ENCODE measurements around the gene DOCK1.

DOCK1 gene

DNA sequence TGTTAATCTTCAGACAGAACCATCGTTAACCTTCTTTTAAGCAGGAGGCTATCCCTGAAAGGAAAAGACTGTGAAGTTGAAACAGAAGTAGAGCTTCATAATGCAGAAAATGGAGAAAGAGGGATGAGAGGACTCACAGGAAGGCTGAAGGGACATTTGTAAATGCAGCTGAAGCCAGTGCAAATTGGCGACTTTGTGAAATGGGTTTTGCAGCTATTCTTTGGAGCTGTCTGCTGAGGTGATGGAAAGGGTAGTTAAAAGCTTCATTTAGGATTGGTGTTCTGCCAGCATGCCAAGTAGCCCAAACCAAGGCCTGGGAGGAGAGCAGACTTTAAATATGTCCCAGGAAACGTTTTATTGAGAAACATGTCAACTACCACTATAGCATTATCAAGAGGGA is 168.4 kb downstream of the DOCK1 start:
- Histone ChIP-seq H3K27me3 (ENCODE audit: insufficient read depth, low read length) (no peaks in the 10 kb centered on the region), H3K36me3 (ENCODE audit: insufficient read depth, low read depth, low read length) (peaks cover 58% of the 10 kb centered on the region), H3K4me1 (ENCODE audit: insufficient read depth, low read length) (no peaks in the 10 kb centered on the region), H3K9me3 (ENCODE audit: insufficient read depth, low read depth, low read length) (no peaks in the 10 kb centered on the region), H3K27ac (ENCODE audit: low read length) (no peak overlapping the region), H3K9ac (ENCODE audit: low read depth, low read length) (no peak overlapping the region), H3K4me3 (ENCODE audit: low read length) (no peak overlapping the region)

DNA sequence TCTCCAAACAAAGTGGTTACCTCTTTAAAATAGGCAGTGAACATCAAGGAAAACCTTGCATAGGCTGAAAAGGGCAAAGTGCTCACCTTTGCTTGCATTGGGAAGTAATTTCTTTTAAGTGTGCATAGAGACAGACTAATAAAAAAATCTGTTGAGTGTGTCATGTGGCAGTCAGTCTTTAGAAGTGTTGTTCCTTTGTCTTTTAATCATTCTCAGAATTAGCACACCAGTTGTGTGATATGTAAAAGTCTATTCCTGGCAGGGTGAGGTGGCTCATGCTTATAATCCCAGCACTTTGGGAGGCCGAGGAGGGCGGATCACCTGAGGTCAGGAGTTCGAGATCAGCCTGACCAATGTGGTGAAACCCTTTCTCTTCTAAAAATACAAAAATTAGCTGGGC is 174.2 kb downstream of the DOCK1 start:
- Histone ChIP-seq H3K4me1 (ENCODE audit: insufficient read depth, low read length) (peaks cover 4% of the 10 kb centered on the region; the same call in 1 of the 2 replicates), H3K9ac (ENCODE audit: low read depth, low read length) (no peak overlapping the region), H3K36me3 (ENCODE audit: insufficient read depth, low read depth, low read length) (peaks cover 26% of the 10 kb centered on the region), H3K4me3 (ENCODE audit: low read length) (no peak overlapping the region), H3K27me3 (ENCODE audit: insufficient read depth, low read length) (no peaks in the 10 kb centered on the region), H3K9me3 (ENCODE audit: insufficient read depth, low read depth, low read length) (no peaks in the 10 kb centered on the region), H3K27ac (ENCODE audit: low read length) (no peak overlapping the region)

DNA sequence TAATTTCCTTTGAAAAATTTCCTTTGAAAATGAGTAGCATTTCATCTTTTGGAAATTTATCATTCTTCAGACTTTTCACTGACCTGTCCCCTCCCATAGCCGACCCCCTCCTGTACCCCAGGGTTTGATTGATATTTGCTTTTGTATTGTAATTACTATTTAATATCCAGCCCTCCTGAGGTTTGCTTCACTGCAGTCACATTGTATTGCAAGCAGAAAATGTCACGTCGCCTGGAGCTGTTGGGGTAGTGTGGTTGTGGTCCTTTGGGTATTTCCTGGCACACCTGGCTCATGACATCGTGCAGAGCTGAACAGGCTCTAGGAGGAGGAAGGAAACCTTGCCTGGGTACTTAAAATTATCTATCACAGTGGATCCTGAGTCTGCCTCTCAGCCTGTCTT is 175.1 kb downstream of the DOCK1 start:
- no peaks in the 10 kb centered on the region for H3K9me3 ChIP-seq (ENCODE audit: insufficient read depth, low read depth, low read length)
- H3K27ac ChIP-seq (ENCODE audit: low read length): no peak overlapping the region
- H3K36me3 ChIP-seq (ENCODE audit: insufficient read depth, low read depth, low read length): peaks cover 24% of the 10 kb centered on the region
- H3K27me3 ChIP-seq (ENCODE audit: insufficient read depth, low read length): no peaks in the 10 kb centered on the region
- H3K4me3 ChIP-seq (ENCODE audit: low read length): no peak overlapping the region
- H3K4me1 ChIP-seq (ENCODE audit: insufficient read depth, low read length): peaks cover 4% of the 10 kb centered on the region; the same call in 1 of the 2 replicates
- no peak overlapping the region for H3K9ac ChIP-seq (ENCODE audit: low read depth, low read length)

DNA sequence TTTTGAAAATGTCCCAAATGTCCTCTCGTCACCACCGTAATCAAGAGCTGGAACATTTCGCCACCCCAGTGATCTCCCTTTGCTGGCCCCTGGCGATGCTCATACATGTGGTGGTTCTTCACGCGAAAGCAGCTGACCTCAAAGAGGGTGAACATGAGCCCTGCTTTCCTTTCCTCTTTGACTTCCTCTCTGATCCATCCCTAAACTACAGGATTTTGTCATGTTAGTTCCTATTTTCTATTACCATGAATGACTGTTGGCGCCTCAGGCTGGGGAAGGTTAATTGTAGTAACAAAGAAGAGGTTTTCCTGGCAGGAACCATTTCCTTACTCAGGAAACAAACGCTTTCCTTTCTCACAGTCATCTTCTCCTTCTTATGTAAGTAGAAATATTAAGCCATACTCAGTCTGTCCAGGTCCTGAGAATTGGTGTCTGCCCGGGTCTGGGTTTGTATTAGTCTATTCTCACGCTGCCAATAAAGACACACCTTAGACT is 176.7 kb downstream of the DOCK1 start:
- Histone ChIP-seq H3K27me3 (ENCODE audit: insufficient read depth, low read length) (no peaks in the 10 kb centered on the region), H3K9ac (ENCODE audit: low read depth, low read length) (no peak overlapping the region), H3K4me1 (ENCODE audit: insufficient read depth, low read length) (peaks cover 4% of the 10 kb centered on the region; the same call in 1 of the 2 replicates), H3K36me3 (ENCODE audit: insufficient read depth, low read depth, low read length) (peaks cover 16% of the 10 kb centered on the region), H3K9me3 (ENCODE audit: insufficient read depth, low read depth, low read length) (no peaks in the 10 kb centered on the region), H3K27ac (ENCODE audit: low read length) (no peak overlapping the region), H3K4me3 (ENCODE audit: low read length) (no peak overlapping the region)

DNA sequence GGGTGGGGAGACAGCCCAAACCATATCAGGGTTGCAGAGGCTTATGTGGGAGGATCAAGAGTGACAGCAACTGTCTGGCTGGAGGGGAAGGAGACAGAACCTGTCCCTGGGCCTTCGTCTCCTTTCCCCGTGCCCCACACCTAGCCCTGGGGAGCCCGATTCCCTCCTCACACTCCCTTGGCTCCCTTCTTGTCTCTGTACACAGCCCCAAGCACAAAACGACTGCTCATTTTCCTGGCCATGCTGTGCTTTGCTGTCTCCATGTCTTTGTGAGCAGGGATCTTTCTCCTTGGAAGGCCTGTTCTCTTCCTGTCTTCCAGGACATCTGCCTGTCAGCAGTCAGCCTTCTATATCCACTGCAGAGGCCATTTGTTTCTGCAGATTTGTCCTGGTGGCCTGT is 177.4 kb downstream of the DOCK1 start:
- H3K9ac ChIP-seq (ENCODE audit: low read depth, low read length): no peak overlapping the region
- no peaks in the 10 kb centered on the region for H3K9me3 ChIP-seq (ENCODE audit: insufficient read depth, low read depth, low read length)
- peaks cover 16% of the 10 kb centered on the region for H3K36me3 ChIP-seq (ENCODE audit: insufficient read depth, low read depth, low read length)
- H3K27me3 ChIP-seq (ENCODE audit: insufficient read depth, low read length): no peaks in the 10 kb centered on the region
- H3K4me1 ChIP-seq (ENCODE audit: insufficient read depth, low read length): peaks cover 4% of the 10 kb centered on the region; the same call in 1 of the 2 replicates
- H3K4me3 ChIP-seq (ENCODE audit: low read length): no peak overlapping the region
- H3K27ac ChIP-seq (ENCODE audit: low read length): no peak overlapping the region

DNA sequence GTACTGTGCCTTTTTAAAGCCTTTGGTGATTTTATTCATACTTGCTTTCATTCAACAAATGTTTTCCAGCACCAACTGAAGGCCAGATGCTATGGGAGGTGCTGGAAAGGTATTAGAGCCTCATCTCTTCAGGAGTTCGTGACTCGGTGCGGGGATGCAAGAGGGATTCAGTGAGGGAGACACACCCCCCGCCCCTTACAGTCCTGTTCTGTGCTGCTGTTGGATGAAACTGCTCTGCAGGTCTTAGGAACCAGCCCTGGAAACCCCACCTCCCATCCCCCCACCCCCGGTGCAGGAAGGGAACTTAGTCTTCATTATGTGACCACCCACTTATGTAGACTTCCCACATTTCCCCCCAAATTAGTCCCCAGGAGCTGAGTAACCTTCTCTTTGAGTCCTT is 180.7 kb downstream of the DOCK1 start:
- Histone ChIP-seq H3K9me3 (ENCODE audit: insufficient read depth, low read depth, low read length) (no peaks in the 10 kb centered on the region), H3K27ac (ENCODE audit: low read length) (no peak overlapping the region), H3K4me1 (ENCODE audit: insufficient read depth, low read length) (no peaks in the 10 kb centered on the region), H3K9ac (ENCODE audit: low read depth, low read length) (no peak overlapping the region), H3K27me3 (ENCODE audit: insufficient read depth, low read length) (no peaks in the 10 kb centered on the region), H3K36me3 (ENCODE audit: insufficient read depth, low read depth, low read length) (peaks cover 19% of the 10 kb centered on the region; the same call in 1 of the 2 replicates), H3K4me3 (ENCODE audit: low read length) (no peak overlapping the region)

DNA sequence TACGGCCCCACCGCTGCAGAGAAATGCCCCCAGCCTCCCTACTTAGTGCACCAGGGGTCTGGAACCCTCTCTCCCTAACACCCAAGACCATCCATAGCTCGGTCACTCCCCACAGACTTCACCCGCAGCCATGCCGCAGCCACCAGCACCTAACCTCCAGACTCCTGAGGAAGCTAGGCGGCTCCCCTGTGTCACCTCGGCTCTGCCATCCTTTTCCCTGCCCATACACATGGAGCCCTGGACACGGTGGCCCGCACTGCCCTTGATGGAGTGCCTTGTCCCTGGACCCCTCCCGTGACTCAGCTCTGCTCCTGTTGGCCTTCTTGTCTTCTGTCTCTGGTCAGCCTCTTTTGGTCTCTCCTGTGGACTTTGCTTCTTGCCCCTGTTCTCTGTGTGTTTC is 183.7 kb downstream of the DOCK1 start:
- Histone ChIP-seq H3K9ac (ENCODE audit: low read depth, low read length) (no peak overlapping the region), H3K27me3 (ENCODE audit: insufficient read depth, low read length) (no peaks in the 10 kb centered on the region), H3K4me1 (ENCODE audit: insufficient read depth, low read length) (no peaks in the 10 kb centered on the region), H3K36me3 (ENCODE audit: insufficient read depth, low read depth, low read length) (0 out of 2 replicates have a peak, but pooled peaks cover 3% of the 10 kb centered on the region), H3K9me3 (ENCODE audit: insufficient read depth, low read depth, low read length) (no peaks in the 10 kb centered on the region), H3K4me3 (ENCODE audit: low read length) (no peak overlapping the region), H3K27ac (ENCODE audit: low read length) (no peak overlapping the region)

DNA sequence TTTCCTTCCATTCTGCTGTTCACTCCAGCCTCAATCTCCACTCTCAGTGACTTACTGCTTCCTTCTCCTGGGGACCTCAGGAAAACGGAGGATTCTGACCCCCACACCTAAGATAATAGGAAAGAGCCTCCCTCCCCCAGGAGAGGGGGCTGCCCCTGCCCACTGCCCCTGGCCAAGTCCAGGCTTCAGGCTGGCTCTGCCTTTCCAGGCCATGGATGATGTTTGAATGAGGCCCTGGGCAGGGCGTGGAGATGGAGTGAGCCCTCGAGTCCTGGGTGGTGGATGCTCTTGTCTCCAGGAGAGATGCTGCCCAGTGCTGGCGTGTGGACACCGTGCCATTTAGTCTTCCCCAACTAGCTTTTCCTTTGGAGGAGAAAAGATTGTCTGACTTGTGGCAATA is 184.2 kb downstream of the DOCK1 start:
- H3K9ac ChIP-seq (ENCODE audit: low read depth, low read length): no peak overlapping the region
- H3K27ac ChIP-seq (ENCODE audit: low read length): no peak overlapping the region
- H3K4me3 ChIP-seq (ENCODE audit: low read length): no peak overlapping the region
- no peaks in the 10 kb centered on the region for H3K27me3 ChIP-seq (ENCODE audit: insufficient read depth, low read length)
- no peaks in the 10 kb centered on the region for H3K4me1 ChIP-seq (ENCODE audit: insufficient read depth, low read length)
- H3K36me3 ChIP-seq (ENCODE audit: insufficient read depth, low read depth, low read length): 0 out of 2 replicates have a peak, but pooled peaks cover 3% of the 10 kb centered on the region
- no peaks in the 10 kb centered on the region for H3K9me3 ChIP-seq (ENCODE audit: insufficient read depth, low read depth, low read length)

DNA sequence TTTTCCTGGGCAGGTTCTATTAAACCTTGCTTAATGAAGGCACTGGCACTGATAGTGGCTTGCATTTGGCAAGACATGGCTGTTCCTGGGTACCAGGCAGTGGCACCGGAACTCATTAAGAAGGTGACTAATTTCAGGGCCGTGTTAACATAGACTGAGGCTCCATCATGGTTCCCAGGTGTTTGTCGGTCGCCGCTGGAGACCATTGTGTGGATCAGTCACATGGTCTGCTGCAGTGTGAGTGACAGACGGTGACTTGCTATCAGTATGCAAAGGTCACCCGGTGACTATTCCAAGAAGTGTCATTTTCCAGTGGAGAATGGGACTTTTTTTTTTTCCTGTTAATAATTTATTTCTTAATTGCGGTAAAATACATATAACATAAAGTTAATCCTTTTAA is 184.9 kb downstream of the DOCK1 start:
- Histone ChIP-seq H3K4me3 (ENCODE audit: low read length) (no peak overlapping the region), H3K9me3 (ENCODE audit: insufficient read depth, low read depth, low read length) (no peaks in the 10 kb centered on the region), H3K27ac (ENCODE audit: low read length) (no peak overlapping the region), H3K9ac (ENCODE audit: low read depth, low read length) (no peak overlapping the region), H3K36me3 (ENCODE audit: insufficient read depth, low read depth, low read length) (0 out of 2 replicates have a peak, but pooled peaks cover 3% of the 10 kb centered on the region), H3K27me3 (ENCODE audit: insufficient read depth, low read length) (no peaks in the 10 kb centered on the region), H3K4me1 (ENCODE audit: insufficient read depth, low read length) (no peaks in the 10 kb centered on the region)

DNA sequence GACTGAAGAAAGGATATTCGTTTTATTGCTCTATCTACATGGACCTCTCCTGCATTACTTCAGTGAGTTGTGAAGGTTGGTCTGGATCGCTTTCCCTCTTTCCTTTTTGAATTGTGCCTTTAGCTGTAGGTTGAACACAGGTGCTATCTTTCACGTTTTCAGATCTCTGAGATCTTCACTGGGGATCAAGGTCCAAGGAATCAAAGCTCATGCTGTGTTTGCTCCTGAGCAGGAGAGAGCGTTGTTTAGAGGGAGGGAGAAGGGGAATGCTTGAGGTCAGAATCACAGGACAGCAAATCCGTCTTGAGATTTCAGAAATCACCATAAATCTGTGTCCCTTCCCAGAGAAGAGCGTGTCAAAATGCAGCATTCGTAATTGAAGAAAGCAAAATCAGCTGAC is 186.1 kb downstream of the DOCK1 start:
- H3K9me3 ChIP-seq (ENCODE audit: insufficient read depth, low read depth, low read length): no peaks in the 10 kb centered on the region
- no peaks in the 10 kb centered on the region for H3K4me1 ChIP-seq (ENCODE audit: insufficient read depth, low read length)
- H3K27ac ChIP-seq (ENCODE audit: low read length): no peak overlapping the region
- no peak overlapping the region for H3K9ac ChIP-seq (ENCODE audit: low read depth, low read length)
- 0 out of 2 replicates have a peak, but pooled peaks cover 3% of the 10 kb centered on the region for H3K36me3 ChIP-seq (ENCODE audit: insufficient read depth, low read depth, low read length)
- H3K4me3 ChIP-seq (ENCODE audit: low read length): no peak overlapping the region
- H3K27me3 ChIP-seq (ENCODE audit: insufficient read depth, low read length): no peaks in the 10 kb centered on the region

DNA sequence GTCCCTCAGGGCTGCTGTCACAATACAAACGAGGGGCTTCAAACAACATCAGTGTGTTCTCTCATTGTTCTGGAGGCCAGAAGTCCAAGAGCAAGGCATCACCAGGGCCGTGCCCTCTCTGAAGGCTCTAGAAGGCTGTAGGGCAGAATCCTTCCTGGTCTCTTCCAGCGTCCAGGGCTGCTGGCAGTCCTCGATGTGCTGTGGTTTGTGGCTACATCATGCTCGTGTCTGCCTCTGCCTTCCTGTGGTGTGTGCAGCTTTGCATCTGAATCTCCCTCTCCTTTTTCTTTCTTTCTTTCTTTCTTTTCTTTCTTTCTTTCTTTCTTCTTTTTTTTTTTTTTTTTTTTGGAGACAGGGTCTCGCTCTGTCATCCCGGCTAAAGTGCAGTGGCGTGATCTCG is 187.7 kb downstream of the DOCK1 start:
- H3K4me1 ChIP-seq (ENCODE audit: insufficient read depth, low read length): no peaks in the 10 kb centered on the region
- H3K27me3 ChIP-seq (ENCODE audit: insufficient read depth, low read length): no peaks in the 10 kb centered on the region
- no peak overlapping the region for H3K9ac ChIP-seq (ENCODE audit: low read depth, low read length)
- H3K27ac ChIP-seq (ENCODE audit: low read length): no peak overlapping the region
- H3K9me3 ChIP-seq (ENCODE audit: insufficient read depth, low read depth, low read length): no peaks in the 10 kb centered on the region
- H3K36me3 ChIP-seq (ENCODE audit: insufficient read depth, low read depth, low read length): 0 out of 2 replicates have a peak, but pooled peaks cover 3% of the 10 kb centered on the region
- H3K4me3 ChIP-seq (ENCODE audit: low read length): no peak overlapping the region

DNA sequence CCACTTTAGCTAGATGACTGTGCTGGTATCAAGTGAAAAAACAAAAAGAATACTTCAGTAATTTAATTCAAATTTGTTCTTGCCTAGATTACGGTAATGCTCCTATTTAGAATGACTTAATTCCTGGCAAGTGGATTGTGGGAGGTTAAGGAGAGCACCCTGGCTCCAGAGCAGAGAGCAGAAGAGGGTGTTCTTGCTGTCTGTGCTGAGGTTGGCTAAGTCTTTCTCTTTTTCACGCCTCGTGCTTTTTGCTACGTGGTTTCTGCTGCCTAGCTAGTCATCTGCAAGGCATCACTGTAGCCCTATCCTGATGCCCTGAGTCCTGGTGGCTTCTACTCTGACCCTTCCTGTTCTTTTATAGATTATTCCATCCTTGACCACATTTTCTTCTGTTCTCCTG is 189.8 kb downstream of the DOCK1 start:
- Histone ChIP-seq H3K36me3 (ENCODE audit: insufficient read depth, low read depth, low read length) (no peaks in the 10 kb centered on the region), H3K9ac (ENCODE audit: low read depth, low read length) (no peak overlapping the region), H3K4me1 (ENCODE audit: insufficient read depth, low read length) (no peaks in the 10 kb centered on the region), H3K9me3 (ENCODE audit: insufficient read depth, low read depth, low read length) (no peaks in the 10 kb centered on the region), H3K4me3 (ENCODE audit: low read length) (no peak overlapping the region), H3K27me3 (ENCODE audit: insufficient read depth, low read length) (no peaks in the 10 kb centered on the region), H3K27ac (ENCODE audit: low read length) (no peak overlapping the region)

All from iPS-20b (cell line).